C4-2B (cell line): ENCODE data around the gene TUBA4B.

Source experiments
- ZFX ChIP-seq: fragments of 450-650 bp; IDR thresholded peaks from 2 replicates; pipeline ENCODE4 v1.6.1; 2017
- TF ChIP-seq, protein P1 (sequence below): fragments of 450-650 bp; conservative IDR thresholded peaks from 2 replicates; pipeline ENCODE4 v1.5.1; 2017; ENCODE audit warnings: mild to moderate bottlenecking

DNA sequence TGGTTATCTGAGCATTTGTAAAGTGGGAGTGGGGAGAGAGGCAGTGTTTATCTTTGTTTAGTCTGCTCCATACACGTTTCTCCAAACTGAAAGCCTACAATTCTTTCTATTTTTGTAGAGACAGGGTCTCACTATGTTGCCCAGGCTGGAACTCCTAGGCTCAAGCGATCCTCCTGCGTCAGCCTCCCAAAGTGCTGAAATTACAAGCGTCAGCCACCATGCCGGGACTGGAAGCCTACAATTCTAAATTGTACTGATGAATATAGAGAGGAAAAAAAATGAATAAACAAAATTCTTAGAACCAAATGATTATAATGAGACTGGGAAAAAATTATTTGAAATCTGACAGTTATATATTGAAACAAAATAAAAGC is 47.9 kb upstream of the TUBA4B start:
- TF ChIP-seq, protein P1, sequence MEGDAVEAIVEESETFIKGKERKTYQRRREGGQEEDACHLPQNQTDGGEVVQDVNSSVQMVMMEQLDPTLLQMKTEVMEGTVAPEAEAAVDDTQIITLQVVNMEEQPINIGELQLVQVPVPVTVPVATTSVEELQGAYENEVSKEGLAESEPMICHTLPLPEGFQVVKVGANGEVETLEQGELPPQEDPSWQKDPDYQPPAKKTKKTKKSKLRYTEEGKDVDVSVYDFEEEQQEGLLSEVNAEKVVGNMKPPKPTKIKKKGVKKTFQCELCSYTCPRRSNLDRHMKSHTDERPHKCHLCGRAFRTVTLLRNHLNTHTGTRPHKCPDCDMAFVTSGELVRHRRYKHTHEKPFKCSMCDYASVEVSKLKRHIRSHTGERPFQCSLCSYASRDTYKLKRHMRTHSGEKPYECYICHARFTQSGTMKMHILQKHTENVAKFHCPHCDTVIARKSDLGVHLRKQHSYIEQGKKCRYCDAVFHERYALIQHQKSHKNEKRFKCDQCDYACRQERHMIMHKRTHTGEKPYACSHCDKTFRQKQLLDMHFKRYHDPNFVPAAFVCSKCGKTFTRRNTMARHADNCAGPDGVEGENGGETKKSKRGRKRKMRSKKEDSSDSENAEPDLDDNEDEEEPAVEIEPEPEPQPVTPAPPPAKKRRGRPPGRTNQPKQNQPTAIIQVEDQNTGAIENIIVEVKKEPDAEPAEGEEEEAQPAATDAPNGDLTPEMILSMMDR, result no peak
- TF ChIP-seq ZFX, result no peak
